NCI-H128 (cell line): ENCODE measurements around the gene GP5.

Experiments
- DNase-seq: peaks from one replicate; lab custom pipeline; 2025; ENCODE audit not compliant: unreplicated experiment; lab: John Stamatoyannopoulos, UW

The GP5 gene

GRCh38 chr3:194399166-194399565, at the start of gene GP5:
Gene GP5, minus strand, starts transcription at chr3:194399266. Its CDS starts 984 bp downstream, at chr3:194398282.
- DNase-seq, result no peak

- DNase-seq, result no peak
Observed at GRCh38 chr3:194447657-194448056, 48.6 kb upstream of the GP5 start.

- no peak for DNase-seq
Observed at GRCh38 chr3:194447161-194447560, 48.1 kb upstream of the GP5 start.

- DNase-seq, result no peak
Observed at GRCh38 chr3:194446754-194447153, 47.7 kb upstream of the GP5 start.

GRCh38 chr3:194446172-194446571, 47.1 kb upstream of the GP5 start:
- no peak for DNase-seq

GRCh38 chr3:194443901-194444300, 44.8 kb upstream of the GP5 start:
- DNase-seq, result no peak

- no peak for DNase-seq
Observed at GRCh38 chr3:194440756-194441155, 41.7 kb upstream of the GP5 start.

- no peak for DNase-seq
Observed at GRCh38 chr3:194439881-194440550, 41.0 kb upstream of the GP5 start.

- DNase-seq, result no peak
Observed at GRCh38 chr3:194434503-194434902, 35.4 kb upstream of the GP5 start.

GRCh38 chr3:194431554-194431953, 32.5 kb upstream of the GP5 start:
- DNase-seq, result no peak

- DNase-seq, result no peak
Observed at GRCh38 chr3:194425399-194425798, 26.3 kb upstream of the GP5 start.

- no peak for DNase-seq
Observed at GRCh38 chr3:194424953-194425352, 25.9 kb upstream of the GP5 start.

- no peak for DNase-seq
Observed at GRCh38 chr3:194424373-194424772, 25.3 kb upstream of the GP5 start.

GRCh38 chr3:194423317-194423716, 24.3 kb upstream of the GP5 start:
- DNase-seq, result no peak

- no peak for DNase-seq
Observed at GRCh38 chr3:194422188-194422587, 23.1 kb upstream of the GP5 start.

GRCh38 chr3:194418671-194419070, 19.6 kb upstream of the GP5 start:
- no peak for DNase-seq

- DNase-seq, result no peak
Observed at GRCh38 chr3:194407423-194407822, 8.4 kb upstream of the GP5 start.

GRCh38 chr3:194405766-194406165, 6.7 kb upstream of the GP5 start:
- DNase-seq, result no peak

GRCh38 chr3:194404365-194405140, 5.5 kb upstream of the GP5 start:
- peak; percentile 38 for DNase-seq

GRCh38 chr3:194401868-194402329, 2.8 kb upstream of the GP5 start:
- DNase-seq, result no peak

- no peak for DNase-seq
Observed at GRCh38 chr3:194401346-194401745, 2.3 kb upstream of the GP5 start.

- DNase-seq, result no peak
Observed at GRCh38 chr3:194399874-194400411, 877 bp upstream of the GP5 start.
